Measurements from ENCODE around the gene PPP1R3D. TPM values are rescaled to one million over a fixed set of nuclear protein-coding genes. Genes with fewer than 3 reads are reported as not detected.
"Not testable (repeated sequence)": the region's sequence is repeated elsewhere in the genome, so short reads cannot be mapped to it uniquely, and the experiment has no call there.

Gene PPP1R3D
- total and polyA plus RNA-seq, 2 of the 8 experiments (the other 6 are each of a cell fraction or from before 2014, with no cell fraction given): 1.4 to 3.9 TPM

GRCh38 chr20:59957568-59957967, 17.5 kb upstream of the PPP1R3D start:
- not testable (repeated sequence) for H3K79me1 ChIP-seq (ENCODE audit: low read depth, low read length); H3K36me3 ChIP-seq (ENCODE audit: control insufficient read depth in 2 of 4, insufficient read depth in 4 of 4, low read length in 3 of 4); H4K91ac ChIP-seq (replicated peaks; ENCODE audit: insufficient read length, low read length); H3K9ac ChIP-seq (replicated peaks in 1 of 4; ENCODE audit: extremely low read depth in 1 of 4, low read depth in 3 of 4, low read length in 3 of 4); H2BK15ac ChIP-seq (ENCODE audit: low read length); H3K14ac ChIP-seq (ENCODE audit: insufficient read length); FAIRE-seq; H3K4ac ChIP-seq (replicated peaks; ENCODE audit: insufficient read length, low read depth, low read length); H3K27me3 ChIP-seq (replicated peaks in 1 of 4; ENCODE audit: control insufficient read depth in 3 of 4, extremely low read depth in 1 of 4, insufficient read depth in 3 of 4, low read length in 3 of 4); H3K79me2 ChIP-seq (ENCODE audit: control insufficient read depth in 1 of 2, insufficient read depth in 2 of 2, low read length in 2 of 2); H3K4me3 ChIP-seq (ENCODE audit: extremely low read depth in 1 of 4, insufficient read depth in 2 of 4, low read depth in 3 of 4, low read length in 4 of 4); H4K20me1 ChIP-seq (replicated peaks in 1 of 2; ENCODE audit: control insufficient read depth in 1 of 2, insufficient read depth in 2 of 2, low read length in 2 of 2); H2AFZ ChIP-seq (ENCODE audit: low read length); H3K4me1 ChIP-seq (replicated peaks in 1 of 4; ENCODE audit: control insufficient read depth in 3 of 4, insufficient read depth in 4 of 4, low read length in 3 of 4); H2BK20ac ChIP-seq (ENCODE audit: low read length); H3K4me2 ChIP-seq (ENCODE audit: insufficient read depth in 1 of 2, low read depth in 2 of 2, low read length in 2 of 2); H4K8ac ChIP-seq (ENCODE audit: extremely low read depth, insufficient read depth, low read length); H3K23me2 ChIP-seq (ENCODE audit: low read depth, low read length); H3K23ac ChIP-seq (ENCODE audit: insufficient read length); H3K18ac ChIP-seq (ENCODE audit: extremely low read depth, low read length); DNase-seq (ENCODE audit: low read depth in 1 of 2, low spot score in 2 of 2); H3K56ac ChIP-seq (replicated peaks; ENCODE audit: insufficient read length, low read depth, low read length); H2BK5ac ChIP-seq (ENCODE audit: low read depth, low read length); H4K5ac ChIP-seq (ENCODE audit: insufficient read length, low read depth, low read length); H2AK5ac ChIP-seq (ENCODE audit: low read depth, low read length); H2BK12ac ChIP-seq (ENCODE audit: low read depth, low read length); H2BK120ac ChIP-seq (replicated peaks; ENCODE audit: low read depth, low read length); H3K9me3 ChIP-seq (ENCODE audit: insufficient read depth in 2 of 2, low read depth in 1 of 2, low read length in 1 of 2); H3K27ac ChIP-seq (ENCODE audit: low read depth, low read length)
- POLR2A ChIA-PET (ENCODE audit: partially characterized antibody): interaction anchor here (0.9 kb wide), 1 partner anchor 17 kb away, joined by 3 read pairs; the partner anchor contains the start of genes FAM217B and PPP1R3D
- CTCF ChIA-PET (ENCODE audit: partially characterized antibody): interaction anchor here (1.4 to 1.5 kb wide), 2 partner anchors 14 to 98 kb away, joined by 5 read pairs; no protein-coding TSS in a partner anchor

Data from H1 (cell line).